GM21515 (cell line): ENCODE data around the gene ACSM3.
"Not testable (repeated sequence)": the region's sequence is repeated elsewhere in the genome, so short reads cannot be mapped to it uniquely, and the experiment has no call there.

Source experiments
- ATAC-seq: cut with Tn5 transposase; IDR thresholded peaks from one replicate; pipeline ENCODE4 v1.9.1; 2021; ENCODE audit not compliant: unreplicated experiment

The ACSM3 gene, protein sequence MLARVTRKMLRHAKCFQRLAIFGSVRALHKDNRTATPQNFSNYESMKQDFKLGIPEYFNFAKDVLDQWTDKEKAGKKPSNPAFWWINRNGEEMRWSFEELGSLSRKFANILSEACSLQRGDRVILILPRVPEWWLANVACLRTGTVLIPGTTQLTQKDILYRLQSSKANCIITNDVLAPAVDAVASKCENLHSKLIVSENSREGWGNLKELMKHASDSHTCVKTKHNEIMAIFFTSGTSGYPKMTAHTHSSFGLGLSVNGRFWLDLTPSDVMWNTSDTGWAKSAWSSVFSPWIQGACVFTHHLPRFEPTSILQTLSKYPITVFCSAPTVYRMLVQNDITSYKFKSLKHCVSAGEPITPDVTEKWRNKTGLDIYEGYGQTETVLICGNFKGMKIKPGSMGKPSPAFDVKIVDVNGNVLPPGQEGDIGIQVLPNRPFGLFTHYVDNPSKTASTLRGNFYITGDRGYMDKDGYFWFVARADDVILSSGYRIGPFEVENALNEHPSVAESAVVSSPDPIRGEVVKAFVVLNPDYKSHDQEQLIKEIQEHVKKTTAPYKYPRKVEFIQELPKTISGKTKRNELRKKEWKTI

DNA sequence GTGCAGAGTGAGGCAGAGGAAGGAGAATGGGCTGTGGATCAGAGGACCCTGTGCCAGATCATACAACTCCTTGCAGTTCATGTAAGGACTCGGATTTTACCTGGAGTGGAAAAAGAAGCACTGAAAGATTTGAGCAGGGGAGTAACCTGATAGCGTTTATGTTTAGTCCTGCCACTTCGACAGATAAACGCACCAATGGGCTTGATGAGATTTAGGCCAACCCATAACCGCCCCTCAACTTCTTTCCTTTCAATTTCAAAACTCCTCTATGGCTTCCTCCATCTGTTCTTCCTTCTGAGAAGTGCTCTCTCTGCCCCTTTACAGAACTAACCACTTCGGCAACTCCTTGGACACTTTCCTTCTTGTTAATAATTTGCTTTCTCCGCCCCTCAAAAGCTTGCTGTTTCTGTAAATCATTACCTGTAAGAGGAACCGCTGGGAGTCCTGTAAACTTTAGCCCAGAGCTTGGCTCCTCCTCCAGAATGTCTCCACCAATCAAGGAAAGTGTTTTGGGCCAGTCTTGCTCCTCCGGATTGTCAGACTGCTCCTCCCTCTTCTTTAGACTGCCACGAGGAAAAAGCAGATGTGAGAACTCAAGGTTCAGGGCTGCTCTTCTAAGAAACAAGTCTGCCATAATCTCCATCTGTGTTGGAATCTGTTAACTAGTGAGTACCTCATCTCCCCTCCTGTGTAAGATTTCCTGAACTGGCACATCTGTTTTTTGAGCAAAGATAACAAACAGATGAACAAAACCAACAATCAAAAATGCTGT is at the start of gene ACSM3:
Gene ACSM3 (plus strand): TSS at position 554 of the 772 bp plus-strand sequence. CDS start 6,021 bp downstream, outside the sequence.
- peak; percentile 98 for ATAC-seq

DNA sequence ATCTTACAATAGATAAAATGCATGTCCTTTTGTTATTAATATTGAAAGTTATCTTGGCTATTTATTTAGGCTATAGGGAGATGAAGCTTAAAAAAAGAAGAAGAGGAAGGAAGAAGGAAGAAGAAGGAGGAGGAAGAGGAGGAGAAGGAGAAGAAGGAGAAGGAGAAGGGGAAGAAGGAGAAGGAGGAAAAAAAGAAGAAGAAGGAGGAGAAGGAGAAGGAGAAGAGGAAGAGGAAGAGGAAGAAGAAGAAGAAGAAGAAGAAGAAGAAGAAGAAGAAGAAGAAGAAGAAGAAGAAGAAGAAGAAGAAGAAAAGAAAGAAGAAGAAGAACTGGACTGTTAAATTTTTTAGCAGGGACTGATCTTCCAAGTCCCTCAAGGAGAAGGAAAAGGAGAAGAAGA is 46.1 kb upstream of the ACSM3 start:
- not testable (repeated sequence) for ATAC-seq

DNA sequence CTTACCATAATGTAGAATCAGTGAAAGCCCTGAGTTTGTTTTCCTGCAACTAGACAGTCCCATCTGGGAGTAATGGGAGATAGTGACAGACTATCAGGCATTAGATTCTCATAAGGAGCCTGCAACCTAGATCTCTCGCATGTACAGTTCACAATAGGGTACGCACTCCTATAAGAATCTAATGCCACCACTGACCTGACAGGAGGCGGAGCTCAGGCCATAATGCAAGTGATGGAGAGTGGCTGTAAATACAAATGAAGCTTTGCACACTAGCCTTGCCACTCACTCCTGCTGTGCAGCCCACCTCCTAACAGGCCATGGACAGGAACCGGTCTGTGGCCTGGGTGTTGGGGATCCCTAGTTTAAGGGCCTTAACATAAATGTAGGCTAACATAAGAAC is 43.6 kb upstream of the ACSM3 start:
- ATAC-seq, result no peak

DNA sequence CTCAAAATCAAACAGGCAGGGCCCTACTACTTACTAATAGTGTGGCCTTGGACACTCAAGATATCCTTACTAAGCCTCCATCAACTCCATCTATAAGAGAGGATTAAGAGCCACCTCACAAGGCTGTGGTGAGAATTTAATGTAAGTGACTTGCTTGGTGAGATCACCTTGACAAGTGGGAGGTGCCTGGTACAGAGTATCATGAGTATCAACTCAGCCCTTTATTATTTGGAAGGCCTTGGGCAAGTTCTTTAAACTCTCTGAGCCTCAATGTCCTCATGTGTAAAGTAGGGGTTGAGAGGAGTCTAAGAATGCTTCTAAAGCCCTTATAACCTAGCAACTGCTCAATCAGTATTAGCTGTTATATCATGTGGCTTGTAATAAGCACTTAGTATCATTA is 37.2 kb upstream of the ACSM3 start:
- no peak for ATAC-seq

DNA sequence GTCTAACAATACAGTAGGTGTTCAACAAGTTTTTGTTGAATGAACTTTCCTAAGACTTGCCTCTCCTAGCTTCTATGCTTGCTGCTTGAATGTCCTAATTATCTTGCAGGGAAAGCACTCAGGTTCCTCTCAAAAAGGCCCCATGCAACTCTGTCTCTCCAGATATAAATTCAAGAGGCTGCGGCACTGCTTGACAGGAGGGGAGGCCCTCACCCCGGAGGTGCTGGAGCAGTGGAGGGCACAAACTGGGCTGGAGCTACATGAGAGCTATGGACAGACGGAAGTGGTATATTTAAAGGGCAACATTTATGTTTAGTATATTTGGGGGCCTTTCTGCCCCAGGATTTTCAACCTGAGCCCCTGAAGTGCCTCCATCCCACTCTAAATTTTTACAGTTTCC is 36.6 kb upstream of the ACSM3 start:
- no peak for ATAC-seq

DNA sequence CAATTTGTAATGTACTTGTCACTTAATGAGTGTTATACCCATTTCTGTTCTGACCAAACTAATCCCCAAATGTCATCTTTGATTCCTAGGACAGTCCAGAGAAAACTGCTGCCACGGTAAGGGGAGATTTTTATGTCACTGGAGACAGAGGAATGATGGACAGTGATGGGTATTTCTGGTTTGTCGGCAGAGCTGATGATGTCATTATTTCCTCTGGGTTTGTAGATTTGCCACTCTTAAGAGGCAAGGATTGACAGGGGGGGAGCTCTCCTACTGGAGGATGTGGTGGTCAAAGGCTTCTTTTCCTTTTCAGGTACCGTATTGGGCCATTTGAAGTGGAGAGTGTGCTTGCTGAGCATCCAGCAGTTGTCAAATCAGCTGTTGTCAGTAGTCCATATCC is 34.7 kb upstream of the ACSM3 start:
- no peak for ATAC-seq

DNA sequence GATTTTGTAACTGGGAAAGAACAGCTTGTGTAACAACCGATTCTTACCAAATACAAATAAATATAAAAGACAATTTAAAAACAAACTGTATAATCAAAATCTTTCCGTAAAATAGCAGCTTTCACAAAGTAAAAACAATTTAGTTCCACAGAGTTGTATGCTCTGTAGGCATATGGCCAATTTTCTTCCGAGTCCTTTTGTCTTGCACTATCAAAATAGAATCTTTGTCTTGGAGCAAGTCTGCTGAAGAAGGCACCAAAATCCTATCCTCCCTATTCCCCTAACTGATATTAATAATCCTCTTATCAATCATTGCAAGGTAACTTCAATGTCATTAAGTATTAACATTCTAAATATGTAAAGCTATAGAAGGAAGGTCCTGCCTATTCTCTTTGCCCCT is 29.8 kb upstream of the ACSM3 start:
- no peak for ATAC-seq

DNA sequence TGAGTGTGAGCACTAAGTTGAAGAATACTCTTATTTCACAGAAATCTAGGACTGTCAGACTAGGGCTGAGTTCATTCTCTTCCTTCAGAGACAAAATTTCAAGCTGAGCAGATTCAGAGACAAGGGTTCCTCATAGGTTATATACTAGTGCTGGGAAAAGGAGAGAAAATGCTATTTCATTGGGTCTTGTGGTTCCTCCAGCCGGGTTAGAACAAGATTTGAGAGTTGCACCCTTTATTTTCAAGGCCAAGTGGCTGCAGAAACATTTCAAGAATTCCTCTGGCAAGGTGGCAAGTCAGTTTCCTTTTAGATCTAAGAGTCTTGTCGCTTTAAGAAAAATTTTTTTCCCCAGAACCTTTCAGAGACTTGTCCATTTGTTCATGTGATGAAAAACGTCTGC is 29.0 kb upstream of the ACSM3 start:
- no peak for ATAC-seq

DNA sequence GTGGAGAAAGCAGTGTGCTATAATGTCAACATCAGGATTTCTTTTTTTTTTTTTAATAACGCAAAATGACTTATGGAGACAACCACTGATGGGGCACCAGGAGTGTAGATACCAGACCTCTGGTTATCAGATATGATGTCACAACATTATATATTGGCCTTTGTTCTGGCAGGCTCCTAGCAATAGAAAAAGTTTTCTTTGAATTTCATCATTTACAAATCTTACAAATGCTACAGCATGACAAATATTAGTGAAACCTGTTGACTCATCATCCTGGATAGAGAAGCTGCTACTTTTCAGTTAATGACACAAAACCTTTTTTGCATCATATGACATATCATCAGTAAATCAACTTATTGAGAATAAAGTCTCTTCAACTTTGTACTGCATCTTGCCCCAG is 28.3 kb upstream of the ACSM3 start:
- no peak for ATAC-seq

DNA sequence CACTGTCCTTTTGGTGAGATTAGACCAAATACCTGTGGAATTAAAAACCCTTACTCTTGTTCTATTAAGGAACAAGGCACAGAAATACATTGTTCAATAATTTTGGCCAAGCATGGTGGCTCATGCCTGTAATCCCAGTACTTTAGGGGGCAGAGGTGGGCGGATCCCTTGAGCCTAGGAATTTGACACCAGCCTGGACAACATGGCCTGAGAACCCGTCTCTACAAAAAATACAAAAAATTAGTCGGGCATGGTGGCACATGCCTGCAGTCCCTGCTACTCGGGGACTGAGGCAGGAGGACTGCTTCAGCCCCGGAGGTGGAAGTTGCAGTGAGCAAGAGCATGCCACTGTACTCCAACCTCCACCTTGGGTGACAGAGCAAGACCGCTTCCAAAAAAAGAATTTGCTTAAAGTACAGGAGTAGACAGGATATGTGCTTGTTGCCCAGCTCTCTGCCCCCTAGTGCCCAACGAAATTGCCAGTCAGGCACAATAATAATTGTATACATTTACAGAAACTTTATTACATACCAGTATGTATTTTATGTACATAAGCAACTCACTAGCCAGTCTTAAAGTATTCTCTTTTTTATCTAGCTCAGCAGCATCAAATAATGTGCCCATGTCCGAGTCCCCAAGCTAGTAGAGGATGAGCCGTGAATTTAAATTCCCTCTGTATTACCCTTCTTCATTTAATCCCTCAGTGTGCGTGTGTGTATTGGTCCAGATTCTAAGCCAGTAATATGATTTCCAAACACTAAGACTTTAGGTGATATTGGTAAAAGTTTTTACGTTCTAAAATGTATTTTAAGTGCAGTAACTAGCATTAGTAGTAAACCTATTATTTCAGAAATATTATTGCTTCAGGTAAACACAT is 23.6 kb upstream of the ACSM3 start:
- no peak for ATAC-seq

DNA sequence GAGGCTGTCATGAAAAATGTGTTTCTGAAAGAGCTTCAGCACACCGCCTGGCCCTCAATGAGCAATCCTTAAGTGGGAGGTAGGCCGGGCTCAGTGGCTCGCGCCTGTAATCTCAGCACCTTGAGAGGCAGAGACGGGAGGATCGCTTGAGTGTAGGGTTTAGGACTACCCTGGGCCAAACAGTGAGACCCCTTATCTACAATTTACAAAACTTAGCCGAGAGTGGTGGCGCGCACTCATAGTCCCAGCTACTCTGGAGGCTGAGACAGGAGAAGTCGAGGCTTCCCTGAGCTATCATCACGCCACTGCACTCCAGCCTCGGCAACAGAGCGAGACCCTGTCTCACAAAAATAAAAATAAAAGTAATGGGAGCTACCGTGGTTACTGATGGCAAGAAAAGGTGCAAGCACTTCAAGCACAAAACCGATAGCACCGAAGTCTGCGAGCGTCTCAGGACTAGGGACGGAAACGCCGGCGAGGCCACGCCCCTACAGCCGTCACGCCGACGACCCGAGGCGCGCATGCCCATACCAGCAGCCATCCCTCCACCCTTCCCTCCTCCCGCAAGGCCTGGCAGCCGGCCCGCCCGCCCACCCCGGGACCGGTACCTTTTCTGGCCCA is 22.8 kb upstream of the ACSM3 start:
- peak; percentile 85 for ATAC-seq

DNA sequence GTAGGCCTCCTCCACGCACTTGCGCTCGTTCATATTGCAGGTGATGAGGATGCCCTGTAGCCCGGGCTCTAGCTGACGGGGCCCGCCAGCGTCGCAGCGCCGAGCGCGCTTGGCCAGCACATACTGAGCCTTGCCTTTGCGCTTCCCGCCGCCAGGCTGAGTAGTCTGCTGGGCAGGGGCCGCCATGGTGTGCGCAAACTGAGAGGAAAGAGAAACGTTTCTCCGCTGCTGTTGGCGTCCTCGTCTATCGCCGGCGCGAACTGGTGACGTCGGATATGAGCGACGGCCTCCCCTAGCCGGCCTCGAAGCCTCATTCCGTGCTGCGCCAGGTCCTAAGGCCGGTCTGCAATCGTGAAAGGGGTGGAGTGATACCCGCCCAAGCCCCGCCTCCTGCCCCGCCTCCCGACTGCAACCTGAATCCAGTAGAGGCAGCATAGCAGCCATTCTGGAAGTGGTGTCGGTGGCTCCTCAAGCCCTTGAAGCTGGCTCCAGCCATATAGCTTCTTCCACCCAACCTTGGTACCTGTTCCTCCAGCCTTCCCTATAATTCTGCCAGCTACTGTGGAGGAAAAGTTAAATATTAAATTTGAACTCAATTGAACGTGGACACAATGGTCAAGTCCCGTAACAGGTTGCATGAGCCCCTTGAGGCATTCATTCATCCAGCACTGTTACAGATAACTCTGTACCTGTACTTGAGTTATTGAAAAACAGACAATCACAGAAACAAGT is 22.1 kb upstream of the ACSM3 start, which contains the start of gene THUMPD1:
Gene THUMPD1 (minus strand): TSS at position 265 of the 732 bp plus-strand sequence. CDS start 79 bp downstream, at position 186.
- peak; percentile 78 for ATAC-seq

DNA sequence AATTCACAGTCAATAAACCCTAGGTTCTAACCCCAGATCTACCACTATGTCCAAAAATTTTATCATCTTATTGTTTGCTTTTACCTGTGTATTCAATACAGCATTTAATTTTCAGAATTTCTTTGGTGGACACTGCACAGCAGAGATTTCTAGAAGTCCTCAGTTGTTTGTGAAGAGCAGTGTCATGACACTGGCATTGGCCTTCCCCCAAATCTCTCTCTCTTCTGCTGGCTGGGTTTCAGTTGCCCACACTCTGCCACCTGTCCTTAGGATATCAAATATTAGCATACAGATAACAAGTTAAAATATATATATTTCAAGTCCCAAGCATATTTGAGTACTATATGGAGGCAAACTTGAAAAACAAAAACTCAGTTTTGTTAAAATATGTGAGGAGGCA is 20.2 kb upstream of the ACSM3 start:
- no peak for ATAC-seq

DNA sequence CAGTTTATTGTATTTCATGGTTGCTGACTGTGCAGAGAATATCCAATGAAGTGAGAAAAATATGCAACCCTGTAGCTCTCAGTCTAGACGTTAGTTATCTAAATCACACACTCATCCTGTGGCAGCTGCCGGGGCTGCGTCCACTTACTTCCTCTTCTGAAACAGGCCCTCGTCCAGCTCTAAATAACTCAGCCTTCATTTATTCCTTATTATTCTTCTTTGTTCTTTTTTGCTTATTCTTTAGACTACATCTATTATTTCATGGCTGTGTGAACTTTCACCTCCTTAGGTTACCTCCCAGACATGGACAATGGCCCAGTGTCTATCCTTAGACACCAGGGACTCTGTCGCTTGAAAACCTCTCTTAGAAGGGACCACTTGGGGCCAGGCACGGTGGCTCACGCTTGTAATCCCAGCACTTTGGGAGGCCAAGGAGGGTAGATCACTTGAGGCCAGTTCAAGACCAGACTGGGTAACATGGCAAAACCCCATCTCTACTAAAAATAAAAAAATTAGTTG is 18.8 kb upstream of the ACSM3 start:
- ATAC-seq, result no peak

DNA sequence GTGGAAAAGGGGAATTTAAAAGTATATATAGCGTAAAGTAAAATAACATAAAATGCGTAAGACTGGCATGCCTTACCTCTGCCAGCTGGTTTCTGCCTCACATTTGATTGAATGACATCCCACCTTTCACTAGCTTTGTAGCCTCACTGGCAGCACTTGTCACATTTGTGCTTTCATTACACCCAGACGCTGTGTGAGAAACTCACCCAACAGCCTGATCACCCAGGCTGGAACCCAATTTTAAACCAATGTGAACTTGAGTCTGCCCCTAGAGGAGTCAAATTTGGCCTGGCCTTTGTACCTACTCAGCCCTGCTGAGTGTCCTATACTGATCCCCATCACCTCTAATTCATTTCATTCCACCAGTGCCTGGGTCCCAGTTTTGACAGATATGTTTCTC is 17.4 kb upstream of the ACSM3 start:
- no peak for ATAC-seq

DNA sequence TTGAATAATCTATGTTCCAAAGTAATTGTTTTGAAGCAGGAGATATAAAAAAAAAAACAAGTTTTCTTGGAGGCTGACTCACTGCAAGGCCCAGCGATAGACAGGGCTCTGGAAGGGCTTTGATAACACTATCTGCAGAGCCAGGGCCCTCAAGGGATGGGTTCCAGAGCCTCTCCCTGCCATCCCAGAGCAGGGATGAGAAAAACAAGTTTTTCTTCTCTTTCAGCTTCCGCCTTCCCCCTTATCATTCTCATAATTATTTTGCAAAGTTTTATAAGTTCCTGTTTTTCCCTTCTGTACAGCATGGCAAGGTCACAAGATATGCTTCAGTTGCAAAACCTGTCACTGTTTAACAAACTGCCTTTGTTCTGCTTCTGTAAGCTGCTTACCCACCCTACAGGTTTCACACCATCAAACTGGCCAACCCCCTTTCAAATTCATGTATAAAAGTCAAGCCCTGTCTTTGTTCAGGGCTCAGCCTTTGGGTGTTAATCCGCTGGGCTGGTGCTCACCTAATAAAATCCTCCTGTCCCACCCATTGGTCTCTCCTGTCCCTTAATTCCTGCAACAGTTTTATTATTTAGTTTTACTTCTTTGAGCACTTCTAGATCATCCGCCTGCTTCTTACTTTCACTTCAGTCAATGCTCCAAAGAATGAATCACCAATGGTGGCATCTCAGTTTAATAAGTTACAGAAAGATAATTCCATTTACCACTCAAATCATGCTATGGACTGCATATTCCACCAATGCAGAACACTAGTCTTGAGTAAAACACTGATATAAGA is 16.6 kb upstream of the ACSM3 start:
- ATAC-seq, result no peak

DNA sequence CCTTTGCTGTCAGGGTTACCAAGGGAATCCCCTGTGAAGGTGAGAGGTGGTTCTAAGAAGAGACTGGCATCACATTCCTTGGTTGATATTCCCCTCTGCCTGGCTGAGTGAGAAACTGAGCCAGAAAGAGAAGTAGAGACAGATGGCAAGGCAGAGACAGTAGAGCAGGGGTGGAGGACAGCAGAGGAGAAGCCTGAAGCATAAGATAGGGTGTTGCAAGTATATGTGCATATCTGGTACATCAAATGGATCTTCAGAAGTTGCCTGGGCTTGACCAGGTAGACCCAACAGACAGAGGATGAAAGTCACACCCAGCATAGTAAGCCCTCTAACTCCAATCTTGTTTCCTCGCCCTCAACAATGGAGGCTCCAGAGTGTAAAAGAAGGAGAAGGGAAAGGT is 14.3 kb upstream of the ACSM3 start:
- no peak for ATAC-seq

DNA sequence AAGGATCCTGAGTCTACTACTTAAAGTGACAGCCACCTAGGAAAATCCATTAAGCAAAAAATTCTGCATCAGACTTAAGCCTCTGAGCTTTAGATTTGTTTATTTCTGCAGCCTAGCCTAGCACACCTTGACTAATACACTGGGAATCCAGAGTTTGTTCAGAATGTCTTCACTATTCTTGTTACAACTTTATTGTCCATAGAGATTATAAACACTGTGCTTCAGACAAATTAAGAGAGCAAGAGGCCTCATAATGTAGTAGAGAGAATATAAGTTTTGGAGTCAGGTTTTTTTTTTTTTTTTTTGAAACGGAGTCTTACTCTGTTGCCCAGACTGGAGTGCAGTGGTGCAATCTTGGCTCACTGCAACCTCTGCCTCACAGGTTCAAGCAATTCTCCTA is 13.3 kb upstream of the ACSM3 start:
- no peak for ATAC-seq

DNA sequence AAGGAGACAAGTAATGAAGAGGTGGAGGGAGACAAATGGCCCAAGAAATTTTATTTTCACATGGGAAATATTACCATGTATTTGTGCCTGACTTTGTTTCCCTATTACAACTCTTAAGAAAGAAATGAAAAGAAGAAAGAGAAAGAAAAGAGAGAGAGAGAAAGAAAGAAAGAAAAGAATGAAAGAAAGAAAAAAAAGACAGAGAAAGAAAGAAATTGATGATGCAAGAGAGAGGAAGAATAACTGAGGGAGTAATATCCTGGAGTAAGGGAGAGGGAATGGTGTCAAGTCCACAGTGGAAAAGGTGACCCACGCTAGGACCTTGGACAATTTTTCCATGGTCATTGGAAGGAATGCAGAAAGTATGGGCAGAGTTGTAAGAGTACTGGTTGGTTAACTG is 10.1 kb upstream of the ACSM3 start:
- ATAC-seq, result no peak
